ENCODE results near the gene PTPRS.

The PTPRS gene

DNA sequence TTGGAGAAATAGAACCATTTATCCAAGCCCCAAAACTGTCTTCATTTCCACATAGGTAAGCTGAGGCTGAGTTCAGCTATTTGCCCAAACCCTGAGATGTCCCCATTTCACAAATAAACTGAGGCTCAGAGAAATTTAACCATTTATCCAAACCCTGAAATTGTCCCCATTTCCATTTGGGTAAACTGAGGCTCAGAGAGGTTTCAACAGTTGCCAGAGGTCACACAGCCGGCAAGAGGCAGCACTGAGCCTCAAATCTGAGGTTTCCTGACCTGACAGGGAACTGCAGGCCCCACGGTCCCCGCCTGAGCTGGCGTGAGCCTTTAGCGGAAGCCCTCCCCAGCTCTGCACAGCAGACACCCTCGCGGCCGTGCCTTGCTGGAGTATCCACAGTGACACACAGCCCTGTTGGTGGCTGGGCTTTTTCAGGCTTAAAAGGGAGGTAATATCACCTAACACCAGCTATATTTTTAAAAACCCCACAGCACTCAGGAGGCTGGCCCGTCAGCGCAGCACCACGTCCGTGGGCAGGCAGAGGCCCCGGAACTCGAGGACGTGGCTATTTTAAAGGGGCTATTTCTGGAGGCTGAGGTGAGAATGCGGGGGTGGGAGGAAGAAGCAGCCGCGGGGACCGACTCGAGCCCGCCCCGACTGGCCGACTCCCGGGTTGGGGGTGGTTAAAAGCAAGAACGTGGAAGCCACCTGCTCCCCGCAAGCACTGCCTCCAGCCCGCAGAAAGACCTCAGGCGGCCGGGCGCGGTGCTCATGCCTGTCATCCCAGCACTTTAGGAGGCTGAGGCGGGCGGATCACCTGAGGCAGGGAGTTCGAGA, 18.5 kb downstream of the PTPRS start:
- no peak for TF ChIP-seq FOXP2 (optimal IDR thresholded peaks at IDR 0.05; ENCODE audit: borderline replicate concordance, extremely low read depth, extremely low read length, insufficient read depth)
- TF ChIP-seq, protein P1, sequence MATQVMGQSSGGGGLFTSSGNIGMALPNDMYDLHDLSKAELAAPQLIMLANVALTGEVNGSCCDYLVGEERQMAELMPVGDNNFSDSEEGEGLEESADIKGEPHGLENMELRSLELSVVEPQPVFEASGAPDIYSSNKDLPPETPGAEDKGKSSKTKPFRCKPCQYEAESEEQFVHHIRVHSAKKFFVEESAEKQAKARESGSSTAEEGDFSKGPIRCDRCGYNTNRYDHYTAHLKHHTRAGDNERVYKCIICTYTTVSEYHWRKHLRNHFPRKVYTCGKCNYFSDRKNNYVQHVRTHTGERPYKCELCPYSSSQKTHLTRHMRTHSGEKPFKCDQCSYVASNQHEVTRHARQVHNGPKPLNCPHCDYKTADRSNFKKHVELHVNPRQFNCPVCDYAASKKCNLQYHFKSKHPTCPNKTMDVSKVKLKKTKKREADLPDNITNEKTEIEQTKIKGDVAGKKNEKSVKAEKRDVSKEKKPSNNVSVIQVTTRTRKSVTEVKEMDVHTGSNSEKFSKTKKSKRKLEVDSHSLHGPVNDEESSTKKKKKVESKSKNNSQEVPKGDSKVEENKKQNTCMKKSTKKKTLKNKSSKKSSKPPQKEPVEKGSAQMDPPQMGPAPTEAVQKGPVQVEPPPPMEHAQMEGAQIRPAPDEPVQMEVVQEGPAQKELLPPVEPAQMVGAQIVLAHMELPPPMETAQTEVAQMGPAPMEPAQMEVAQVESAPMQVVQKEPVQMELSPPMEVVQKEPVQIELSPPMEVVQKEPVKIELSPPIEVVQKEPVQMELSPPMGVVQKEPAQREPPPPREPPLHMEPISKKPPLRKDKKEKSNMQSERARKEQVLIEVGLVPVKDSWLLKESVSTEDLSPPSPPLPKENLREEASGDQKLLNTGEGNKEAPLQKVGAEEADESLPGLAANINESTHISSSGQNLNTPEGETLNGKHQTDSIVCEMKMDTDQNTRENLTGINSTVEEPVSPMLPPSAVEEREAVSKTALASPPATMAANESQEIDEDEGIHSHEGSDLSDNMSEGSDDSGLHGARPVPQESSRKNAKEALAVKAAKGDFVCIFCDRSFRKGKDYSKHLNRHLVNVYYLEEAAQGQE (IDR thresholded peaks at IDR 0.05; ENCODE audit: insufficient read depth in 1 of 2, low read depth in 2 of 2, low read length in 2 of 2), result no peak
- TF ChIP-seq SIN3A (IDR thresholded peaks at IDR 0.05; ENCODE audit: borderline replicate concordance, insufficient read depth, low read length), result no peak
- no peak for TF ChIP-seq TAF1 (IDR thresholded peaks at IDR 0.05; ENCODE audit: borderline replicate concordance, insufficient read depth, low read length)
- no peak for TF ChIP-seq POLR2AphosphoS5 (IDR thresholded peaks at IDR 0.05; ENCODE audit: low read depth, low read length)

DNA sequence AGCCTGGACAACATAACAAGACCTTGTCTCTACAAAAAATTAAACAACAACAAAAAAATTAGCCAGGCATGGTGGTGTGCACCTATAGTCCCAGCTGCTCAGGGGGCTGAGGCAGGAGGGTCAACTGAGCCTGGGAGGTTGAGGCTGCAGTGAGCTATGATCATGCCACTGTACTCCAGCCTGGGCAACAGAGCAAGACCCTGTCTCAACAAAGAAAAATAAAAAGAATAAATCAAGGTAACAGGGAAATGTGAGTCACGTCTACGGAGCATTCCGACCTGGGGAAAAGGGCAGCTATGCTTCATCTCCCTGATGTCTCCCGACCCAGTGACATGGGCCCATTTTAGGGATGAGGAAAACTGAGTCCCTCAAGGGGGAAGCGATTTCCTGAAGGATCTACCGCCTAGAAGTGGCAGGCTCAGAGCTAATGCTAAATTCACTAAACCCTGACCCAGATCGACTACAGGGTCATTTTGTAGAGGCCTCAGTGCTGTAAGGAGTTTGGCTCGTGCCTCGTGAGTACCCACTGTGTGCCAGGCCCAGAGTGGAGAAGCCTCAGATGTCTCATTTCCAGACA, 19.5 kb downstream of the PTPRS start:
- no peak for TF ChIP-seq TAF1 (IDR thresholded peaks at IDR 0.05; ENCODE audit: borderline replicate concordance, insufficient read depth, low read length)
- TF ChIP-seq FOXP2 (optimal IDR thresholded peaks at IDR 0.05; ENCODE audit: borderline replicate concordance, extremely low read depth, extremely low read length, insufficient read depth), result no peak
- no peak for TF ChIP-seq SIN3A (IDR thresholded peaks at IDR 0.05; ENCODE audit: borderline replicate concordance, insufficient read depth, low read length)
- no peak for TF ChIP-seq POLR2AphosphoS5 (IDR thresholded peaks at IDR 0.05; ENCODE audit: low read depth, low read length)
- TF ChIP-seq, protein P1 (IDR thresholded peaks at IDR 0.05; ENCODE audit: insufficient read depth in 1 of 2, low read depth in 2 of 2, low read length in 2 of 2), result no peak

DNA sequence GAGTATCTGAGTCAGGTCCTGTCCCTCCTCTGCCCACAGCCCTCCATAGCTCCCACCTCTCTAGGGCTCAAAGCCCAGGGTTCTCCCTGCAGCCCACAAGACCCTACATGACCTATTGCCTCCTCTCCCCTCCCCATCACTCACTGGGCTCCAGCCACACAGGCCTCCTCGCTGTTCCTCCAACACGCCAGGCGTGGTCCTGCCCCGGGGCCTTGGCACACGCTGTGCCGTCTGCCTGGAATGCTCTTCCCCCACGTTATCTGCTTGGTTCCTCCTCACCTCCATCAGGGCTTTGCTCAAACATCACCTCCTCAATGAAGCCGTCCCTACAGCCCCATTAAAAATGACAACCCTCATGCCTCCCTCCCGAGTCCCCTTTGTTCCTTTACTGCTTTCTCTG, 21.1 kb downstream of the PTPRS start:
- TF ChIP-seq FOXP2 (optimal IDR thresholded peaks at IDR 0.05; ENCODE audit: borderline replicate concordance, extremely low read depth, extremely low read length, insufficient read depth), result no peak
- TF ChIP-seq, protein P1 (IDR thresholded peaks at IDR 0.05; ENCODE audit: insufficient read depth in 1 of 2, low read depth in 2 of 2, low read length in 2 of 2), result no peak
- TF ChIP-seq POLR2AphosphoS5 (IDR thresholded peaks at IDR 0.05; ENCODE audit: low read depth, low read length), result no peak
- TF ChIP-seq SIN3A (IDR thresholded peaks at IDR 0.05; ENCODE audit: borderline replicate concordance, insufficient read depth, low read length), result no peak
- TF ChIP-seq TAF1 (IDR thresholded peaks at IDR 0.05; ENCODE audit: borderline replicate concordance, insufficient read depth, low read length), result no peak

DNA sequence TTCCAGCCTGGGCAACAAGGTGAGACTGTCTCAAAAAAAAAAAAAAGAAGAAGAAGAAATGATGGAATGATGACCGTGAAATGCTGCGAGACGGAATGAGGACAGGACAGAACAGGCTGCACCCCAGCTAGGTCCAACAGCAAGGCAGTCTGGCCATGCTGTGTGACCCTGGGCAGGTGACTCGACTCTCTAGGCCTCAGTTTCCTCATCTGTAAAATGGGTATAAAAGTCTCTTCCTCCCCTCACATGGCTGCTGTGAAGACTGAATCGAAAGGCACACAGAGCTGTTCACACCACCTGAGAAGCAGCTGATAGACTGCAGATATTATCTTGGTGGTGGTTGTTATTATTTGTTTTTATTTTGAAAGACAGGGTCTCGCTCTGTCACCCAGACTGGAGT, 22.3 kb downstream of the PTPRS start:
- no peak for TF ChIP-seq FOXP2 (optimal IDR thresholded peaks at IDR 0.05; ENCODE audit: borderline replicate concordance, extremely low read depth, extremely low read length, insufficient read depth)
- TF ChIP-seq, protein P1 (IDR thresholded peaks at IDR 0.05; ENCODE audit: insufficient read depth in 1 of 2, low read depth in 2 of 2, low read length in 2 of 2), result no peak
- no peak for TF ChIP-seq TAF1 (IDR thresholded peaks at IDR 0.05; ENCODE audit: borderline replicate concordance, insufficient read depth, low read length)
- TF ChIP-seq SIN3A (IDR thresholded peaks at IDR 0.05; ENCODE audit: borderline replicate concordance, insufficient read depth, low read length), result no peak
- no peak for TF ChIP-seq POLR2AphosphoS5 (IDR thresholded peaks at IDR 0.05; ENCODE audit: low read depth, low read length)

Data from PFSK-1 (cell line).